Stimulated activated CD4-positive, alpha-beta T cell treated with anti-CD3 and anti-CD28 coated beads, Interleukin-4, amount 100 ng/mL, for 48 hours (primary cell): ENCODE results near the gene THAP12.
"Not testable (repeated sequence)": the region's sequence is repeated elsewhere in the genome, so short reads cannot be mapped to it uniquely, and the experiment has no call there.

ENCODE experiments used
- DNase-seq, 2 donors: peaks; one replicate each; pipeline ENCODE4 v3.0.0-alpha.2; 2020; ENCODE audit warnings: low read depth in 2 of 2

The THAP12 gene, protein sequence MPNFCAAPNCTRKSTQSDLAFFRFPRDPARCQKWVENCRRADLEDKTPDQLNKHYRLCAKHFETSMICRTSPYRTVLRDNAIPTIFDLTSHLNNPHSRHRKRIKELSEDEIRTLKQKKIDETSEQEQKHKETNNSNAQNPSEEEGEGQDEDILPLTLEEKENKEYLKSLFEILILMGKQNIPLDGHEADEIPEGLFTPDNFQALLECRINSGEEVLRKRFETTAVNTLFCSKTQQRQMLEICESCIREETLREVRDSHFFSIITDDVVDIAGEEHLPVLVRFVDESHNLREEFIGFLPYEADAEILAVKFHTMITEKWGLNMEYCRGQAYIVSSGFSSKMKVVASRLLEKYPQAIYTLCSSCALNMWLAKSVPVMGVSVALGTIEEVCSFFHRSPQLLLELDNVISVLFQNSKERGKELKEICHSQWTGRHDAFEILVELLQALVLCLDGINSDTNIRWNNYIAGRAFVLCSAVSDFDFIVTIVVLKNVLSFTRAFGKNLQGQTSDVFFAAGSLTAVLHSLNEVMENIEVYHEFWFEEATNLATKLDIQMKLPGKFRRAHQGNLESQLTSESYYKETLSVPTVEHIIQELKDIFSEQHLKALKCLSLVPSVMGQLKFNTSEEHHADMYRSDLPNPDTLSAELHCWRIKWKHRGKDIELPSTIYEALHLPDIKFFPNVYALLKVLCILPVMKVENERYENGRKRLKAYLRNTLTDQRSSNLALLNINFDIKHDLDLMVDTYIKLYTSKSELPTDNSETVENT

GRCh38 chr11:76380977-76381719 is at the start of gene THAP12, which contains the start of gene GVQW3:
Gene THAP12, minus strand, starts transcription at chr11:76381132. Its CDS starts 296 bp downstream, at chr11:76380836.
Gene GVQW3, plus strand, starts transcription at chr11:76381323. Its CDS starts 506 bp downstream, at chr11:76381829.
- peak; percentile 91 to 94 for DNase-seq

DNA sequence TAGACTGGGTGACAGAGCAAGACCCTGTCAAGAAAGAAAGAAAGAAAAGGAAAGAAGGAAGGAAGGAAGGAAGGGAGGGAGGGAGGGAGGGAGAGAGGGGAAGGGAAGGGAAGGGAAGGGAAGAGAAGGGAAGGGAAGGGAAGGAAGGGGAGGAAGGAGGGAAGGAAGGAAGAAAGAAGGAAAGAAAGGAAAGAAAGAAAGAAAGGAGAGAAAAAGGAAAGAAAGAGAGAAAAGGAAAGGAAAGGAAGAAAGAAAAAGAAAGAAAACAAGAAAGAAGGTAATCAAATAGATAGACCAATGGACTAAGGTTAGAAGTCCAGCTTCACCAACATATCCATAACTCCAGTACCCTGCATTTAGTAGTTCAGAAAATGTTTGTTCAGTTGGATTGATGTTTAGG is 45.7 kb upstream of the THAP12 start:
- DNase-seq, result no peak

DNA sequence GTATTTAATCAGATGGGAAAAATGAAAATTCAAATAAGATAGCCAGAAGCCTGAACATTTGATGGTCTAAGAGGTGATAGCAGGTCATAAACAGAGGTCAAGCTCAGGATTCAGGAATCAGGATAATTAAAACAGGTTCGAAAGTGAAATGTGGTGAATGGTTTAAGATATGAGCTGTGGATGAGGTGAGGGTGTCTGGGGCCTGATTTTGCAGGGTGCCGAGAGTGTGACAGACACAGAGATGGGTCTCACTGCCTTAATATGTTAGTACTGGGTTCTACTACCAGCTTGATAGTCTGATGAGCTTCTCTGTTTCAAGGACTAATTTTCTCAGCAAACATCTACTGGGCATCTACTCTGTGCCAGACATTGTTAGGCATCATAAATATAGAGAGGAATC is 44.0 kb upstream of the THAP12 start:
- no peak for DNase-seq

GRCh38 chr11:76424379-76424778 is 43.4 kb upstream of the THAP12 start:
- no peak for DNase-seq

- no peak for DNase-seq
Observed at GRCh38 chr11:76419896-76420295, 39.0 kb upstream of the THAP12 start.

- no peak for DNase-seq
Observed at GRCh38 chr11:76415073-76415472, 34.1 kb upstream of the THAP12 start.

DNA sequence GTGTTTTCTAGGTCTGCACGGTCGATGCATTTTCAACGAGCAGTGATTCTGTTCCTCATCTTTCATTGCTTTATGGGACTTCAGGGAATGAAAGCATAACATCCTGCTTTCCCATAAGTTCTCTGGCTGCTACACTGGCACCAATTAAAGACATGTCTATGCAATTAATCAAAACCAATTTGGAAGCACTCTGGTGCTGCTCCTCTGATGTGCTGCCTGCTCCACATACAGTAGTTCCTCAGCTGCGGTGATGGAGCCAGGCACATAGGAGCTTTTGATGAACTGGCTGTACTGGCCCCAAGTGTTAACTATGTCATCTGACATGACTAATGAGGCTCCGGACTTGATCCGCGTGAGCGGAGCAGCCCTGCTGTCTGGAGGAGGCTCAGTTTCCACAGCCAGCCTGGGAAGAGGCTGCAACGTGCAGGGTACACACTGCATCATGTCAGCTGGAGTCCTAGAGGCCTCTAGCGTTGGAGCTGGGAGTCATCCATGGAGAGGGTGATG is 30.0 kb upstream of the THAP12 start:
- DNase-seq, result no peak

DNA sequence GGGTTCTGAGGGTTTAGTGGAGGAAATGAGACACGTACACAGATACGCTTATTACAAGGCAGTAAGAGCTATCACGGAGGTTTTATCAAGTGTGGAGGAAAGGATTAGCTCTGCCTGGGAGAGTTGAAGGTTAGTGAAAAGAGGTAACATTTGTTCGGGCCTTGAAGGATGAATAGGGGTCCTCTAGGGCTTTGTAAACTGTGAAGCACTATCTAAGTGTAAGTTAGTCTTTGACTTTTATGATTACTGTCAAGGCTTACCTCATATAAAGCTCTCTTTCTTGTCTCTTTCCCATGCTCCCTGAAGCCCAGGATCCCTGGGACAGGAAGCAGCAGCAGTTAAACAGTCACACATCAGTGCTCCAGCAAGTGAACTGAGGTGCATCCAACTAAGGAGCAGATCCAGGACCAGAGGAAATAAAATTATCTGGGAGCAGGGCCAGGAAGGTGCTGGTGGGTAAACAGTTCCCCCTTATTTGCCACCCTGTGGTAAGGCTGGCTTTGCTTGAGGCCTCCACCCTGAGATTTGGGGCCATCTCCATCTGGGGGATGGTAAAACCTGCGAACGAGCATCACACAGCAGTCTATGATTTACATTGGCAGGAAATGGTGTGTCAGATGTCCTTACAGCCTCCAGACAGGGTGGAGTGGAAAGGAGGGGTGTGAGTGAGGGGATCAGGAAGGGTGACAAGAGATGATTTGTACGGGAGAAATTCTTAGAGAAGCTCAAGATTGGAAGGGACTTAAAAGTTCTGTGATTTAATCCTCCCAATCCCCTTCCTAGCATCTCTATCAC is 27.4 kb upstream of the THAP12 start:
- no peak for DNase-seq

DNA sequence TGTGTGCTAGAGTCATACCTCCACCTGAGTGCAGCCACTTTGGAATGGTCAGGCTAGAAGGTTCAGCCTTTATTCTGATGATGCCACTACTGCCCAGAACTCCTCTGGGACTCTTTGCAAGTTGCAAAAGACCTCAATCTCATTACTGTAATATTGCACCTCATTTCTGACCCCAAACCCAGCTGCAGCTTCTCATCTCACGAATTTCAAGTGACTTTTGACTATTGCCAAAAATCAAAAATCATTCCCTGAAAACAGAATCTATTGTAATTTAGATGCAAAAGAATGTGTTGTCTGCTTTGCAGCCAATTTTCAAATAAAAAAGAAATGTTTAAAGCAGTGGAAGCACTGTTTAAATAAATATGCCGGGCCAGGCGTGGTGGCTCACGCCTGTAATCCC is 25.4 kb upstream of the THAP12 start:
- no peak for DNase-seq

DNA sequence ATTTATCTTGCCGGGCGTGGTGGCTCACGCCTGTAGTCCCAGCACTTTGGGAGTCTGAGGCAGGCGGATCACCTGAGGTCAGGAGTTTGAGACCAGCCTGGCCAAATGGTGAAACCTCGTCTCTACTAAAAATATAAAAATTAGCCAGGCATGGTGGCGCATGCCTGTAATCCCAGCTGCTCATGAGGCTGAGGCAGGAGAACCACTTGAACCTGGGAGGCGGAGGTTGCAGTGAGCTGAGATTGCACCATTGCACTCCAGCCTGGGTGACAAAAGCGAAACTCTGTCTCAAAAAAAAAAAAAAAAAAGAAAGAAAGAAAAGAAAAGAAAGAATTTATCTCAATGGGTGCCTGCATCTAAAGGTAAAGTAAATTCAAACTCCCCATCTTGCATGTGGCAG is 20.6 kb upstream of the THAP12 start:
- DNase-seq, result not testable (repeated sequence)

GRCh38 chr11:76400967-76401366 is 20.0 kb upstream of the THAP12 start:
- DNase-seq, result no peak

DNA sequence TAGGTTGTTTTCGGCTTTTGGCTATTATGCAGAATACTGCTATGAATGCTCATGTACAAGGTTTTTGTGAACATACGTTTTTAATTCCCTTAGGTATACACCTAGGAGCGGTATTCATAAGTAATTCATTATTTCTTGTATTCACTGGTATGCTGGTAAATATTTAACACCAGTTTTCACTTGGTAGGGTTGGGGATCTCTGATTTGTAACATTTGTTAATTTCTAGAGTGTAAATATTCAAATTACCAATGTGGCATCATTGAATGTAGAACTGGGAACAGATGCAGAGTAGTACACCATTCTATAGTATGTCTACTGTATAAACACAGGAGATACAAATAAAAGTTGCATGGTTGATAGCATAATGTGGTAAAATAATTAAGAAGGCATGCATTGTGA is 16.5 kb upstream of the THAP12 start:
- DNase-seq, result no peak

DNA sequence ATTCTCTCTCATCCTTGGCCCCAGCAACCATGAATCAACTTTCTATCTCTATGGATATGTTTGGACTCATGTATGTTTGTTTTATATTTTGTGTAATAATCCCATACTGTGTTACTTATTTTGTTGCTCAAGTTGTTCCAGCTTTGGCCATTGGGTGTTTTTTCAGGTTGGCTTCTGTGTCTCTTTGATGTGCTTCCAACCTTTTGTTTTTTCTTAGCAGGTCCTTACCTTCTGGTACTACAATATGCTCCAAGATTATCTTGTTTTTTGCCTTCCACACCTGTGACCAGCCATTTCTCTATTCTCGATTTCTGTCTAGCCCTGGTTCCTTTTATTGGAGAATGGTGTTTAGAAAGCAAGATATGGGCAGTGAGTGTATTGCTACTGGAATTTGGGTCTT is 14.4 kb upstream of the THAP12 start:
- DNase-seq, result no peak

DNA sequence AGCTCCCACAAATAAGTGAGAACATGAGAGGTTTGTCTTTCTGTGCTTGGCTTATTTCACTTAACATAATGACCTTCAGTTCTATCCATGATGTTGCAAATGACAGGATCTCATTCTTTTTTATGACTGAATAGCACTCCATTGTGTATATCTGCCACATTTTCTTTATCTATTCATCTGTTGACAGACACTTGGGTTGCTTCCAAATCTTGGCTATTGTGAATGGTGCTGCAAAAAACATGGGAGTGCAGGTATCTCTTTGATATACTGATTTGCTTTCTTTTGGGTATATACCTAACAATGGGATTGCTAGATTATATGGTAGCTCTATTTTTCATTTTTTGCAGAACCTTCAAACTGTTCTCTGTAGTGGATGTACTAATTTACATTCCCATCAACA is 13.5 kb upstream of the THAP12 start:
- DNase-seq, result no peak

DNA sequence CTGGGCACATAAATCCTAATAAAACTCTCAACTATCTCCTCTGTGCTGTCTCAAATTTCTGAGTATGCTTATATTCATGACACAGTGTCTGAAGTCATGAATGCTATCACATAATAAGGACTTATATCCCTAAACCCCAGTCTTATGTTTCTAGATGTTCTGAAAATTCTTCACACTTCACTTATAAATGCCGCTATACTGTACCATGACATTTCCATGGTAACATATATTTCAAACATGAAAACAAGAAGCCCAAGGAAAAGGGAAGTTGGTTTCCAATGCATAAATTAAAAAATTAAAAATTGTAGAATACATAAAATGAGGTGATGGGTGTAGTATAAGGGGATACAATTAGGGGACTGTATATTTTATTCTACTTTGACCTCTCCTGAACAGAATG is 11.9 kb upstream of the THAP12 start:
- DNase-seq, result no peak

GRCh38 chr11:76391811-76392475 is 11.0 kb upstream of the THAP12 start:
- DNase-seq, result no peak

GRCh38 chr11:76391021-76391420 is 10.1 kb upstream of the THAP12 start:
- no peak for DNase-seq

DNA sequence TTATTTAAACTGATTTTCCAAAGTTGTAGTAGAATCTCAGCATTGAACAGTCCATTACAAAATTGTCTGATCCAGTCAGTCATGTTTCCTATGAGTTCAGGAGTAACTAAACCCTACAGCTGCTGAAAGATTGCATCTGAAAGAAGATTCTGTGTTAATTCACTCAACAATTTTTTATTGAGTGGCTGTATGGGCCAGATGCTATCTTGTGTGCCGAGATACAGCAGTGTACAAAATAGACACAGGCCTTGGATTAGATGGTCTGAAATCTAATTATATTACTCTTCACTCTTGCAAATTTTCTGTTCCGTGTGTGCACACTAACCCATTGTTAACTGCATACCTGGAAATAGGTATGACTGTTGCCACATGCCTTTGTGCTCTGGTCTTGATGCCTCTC is 7.5 kb upstream of the THAP12 start:
- DNase-seq, result no peak

DNA sequence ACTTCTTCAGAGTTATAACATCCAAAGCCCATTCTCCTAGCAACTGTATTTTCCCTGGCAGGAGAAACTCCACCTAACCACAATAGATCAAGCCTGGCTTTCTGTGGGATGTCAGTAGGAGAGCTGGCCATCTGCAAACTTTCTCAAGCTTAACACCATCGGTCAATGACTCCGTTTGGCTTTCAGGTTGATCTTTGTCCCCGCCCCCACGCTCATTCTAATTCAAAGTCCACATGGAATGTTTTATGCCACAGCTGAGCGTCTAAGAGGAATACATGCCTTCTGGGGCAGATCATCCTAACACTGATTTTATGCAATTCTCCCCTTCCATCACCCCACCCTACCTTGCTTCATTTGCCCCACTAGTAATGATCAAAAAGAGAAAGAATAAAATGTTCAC is 5.0 kb upstream of the THAP12 start:
- no peak for DNase-seq

DNA sequence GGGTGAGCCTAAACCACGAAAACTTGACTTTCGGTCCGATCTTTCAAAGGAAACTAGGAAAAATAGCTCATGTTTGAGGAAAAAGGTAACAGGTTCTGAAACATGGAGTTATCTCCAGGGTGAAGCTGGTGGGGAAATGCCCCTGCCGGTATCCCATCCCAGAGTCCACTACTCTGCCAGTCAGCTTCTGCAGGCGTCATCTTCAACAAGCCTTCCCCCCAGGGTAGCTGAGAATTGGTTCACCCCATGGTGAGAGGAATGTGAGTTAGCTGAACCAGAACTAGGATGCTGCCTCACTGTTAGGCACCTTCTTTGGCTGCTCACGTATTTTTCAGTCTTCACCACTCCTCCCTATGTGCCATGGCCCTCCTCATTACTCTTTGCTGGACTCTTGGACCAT is 1.3 kb upstream of the THAP12 start:
- DNase-seq, result no peak
